ENCODE data around the gene CDH4.

The CDH4 gene

DNA sequence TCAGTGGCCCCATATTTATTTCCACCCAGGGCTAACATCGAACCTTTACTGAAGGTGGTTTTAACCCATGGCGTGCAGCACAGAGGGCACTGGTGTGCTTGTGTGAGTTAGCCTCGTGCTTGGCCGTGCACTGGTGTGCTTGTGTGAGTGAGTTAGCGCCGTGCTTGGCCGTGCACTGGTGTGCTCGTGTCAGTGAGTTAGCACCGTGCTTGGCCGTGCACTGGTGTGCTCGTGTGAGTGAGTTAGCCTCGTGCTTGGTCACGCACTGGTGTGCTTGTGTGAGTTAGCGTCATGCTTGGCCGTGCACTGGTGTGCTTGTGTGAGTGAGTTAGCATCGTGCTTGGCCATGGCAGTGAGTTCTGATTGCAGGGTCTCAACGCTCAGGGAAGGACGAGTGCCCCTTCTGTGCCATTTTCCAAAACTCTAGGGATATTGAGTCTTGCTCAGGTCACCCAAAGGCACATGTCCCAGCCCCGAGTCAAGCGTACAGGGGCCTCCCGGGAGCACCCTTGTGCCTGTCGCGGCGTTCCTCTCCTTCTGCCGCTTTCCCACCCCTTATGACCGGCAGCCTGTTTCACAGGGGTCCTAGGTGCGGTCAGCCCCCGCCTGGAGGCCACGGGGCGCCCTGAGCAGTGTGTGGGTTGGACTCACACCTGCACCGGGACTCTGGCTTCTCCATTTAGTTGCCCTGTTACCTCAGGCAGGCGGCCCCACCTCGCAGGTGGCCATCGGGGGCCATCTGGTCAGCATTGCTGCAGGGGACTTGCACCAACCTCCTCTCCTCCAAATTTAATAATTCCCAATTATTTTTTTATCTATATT, 399.1 kb downstream of the CDH4 start:
- TF ChIP-seq SIN3A (IDR thresholded peaks at IDR 0.05; ENCODE audit: borderline replicate concordance, insufficient read depth, low read length): no peak
- no peak for TF ChIP-seq FOXP2 (optimal IDR thresholded peaks at IDR 0.05; ENCODE audit: borderline replicate concordance, extremely low read depth, extremely low read length, insufficient read depth)
- TF ChIP-seq, protein P1, sequence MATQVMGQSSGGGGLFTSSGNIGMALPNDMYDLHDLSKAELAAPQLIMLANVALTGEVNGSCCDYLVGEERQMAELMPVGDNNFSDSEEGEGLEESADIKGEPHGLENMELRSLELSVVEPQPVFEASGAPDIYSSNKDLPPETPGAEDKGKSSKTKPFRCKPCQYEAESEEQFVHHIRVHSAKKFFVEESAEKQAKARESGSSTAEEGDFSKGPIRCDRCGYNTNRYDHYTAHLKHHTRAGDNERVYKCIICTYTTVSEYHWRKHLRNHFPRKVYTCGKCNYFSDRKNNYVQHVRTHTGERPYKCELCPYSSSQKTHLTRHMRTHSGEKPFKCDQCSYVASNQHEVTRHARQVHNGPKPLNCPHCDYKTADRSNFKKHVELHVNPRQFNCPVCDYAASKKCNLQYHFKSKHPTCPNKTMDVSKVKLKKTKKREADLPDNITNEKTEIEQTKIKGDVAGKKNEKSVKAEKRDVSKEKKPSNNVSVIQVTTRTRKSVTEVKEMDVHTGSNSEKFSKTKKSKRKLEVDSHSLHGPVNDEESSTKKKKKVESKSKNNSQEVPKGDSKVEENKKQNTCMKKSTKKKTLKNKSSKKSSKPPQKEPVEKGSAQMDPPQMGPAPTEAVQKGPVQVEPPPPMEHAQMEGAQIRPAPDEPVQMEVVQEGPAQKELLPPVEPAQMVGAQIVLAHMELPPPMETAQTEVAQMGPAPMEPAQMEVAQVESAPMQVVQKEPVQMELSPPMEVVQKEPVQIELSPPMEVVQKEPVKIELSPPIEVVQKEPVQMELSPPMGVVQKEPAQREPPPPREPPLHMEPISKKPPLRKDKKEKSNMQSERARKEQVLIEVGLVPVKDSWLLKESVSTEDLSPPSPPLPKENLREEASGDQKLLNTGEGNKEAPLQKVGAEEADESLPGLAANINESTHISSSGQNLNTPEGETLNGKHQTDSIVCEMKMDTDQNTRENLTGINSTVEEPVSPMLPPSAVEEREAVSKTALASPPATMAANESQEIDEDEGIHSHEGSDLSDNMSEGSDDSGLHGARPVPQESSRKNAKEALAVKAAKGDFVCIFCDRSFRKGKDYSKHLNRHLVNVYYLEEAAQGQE (IDR thresholded peaks at IDR 0.05; ENCODE audit: insufficient read depth in 1 of 2, low read depth in 2 of 2, low read length in 2 of 2): no peak
- no peak for TF ChIP-seq POLR2AphosphoS5 (IDR thresholded peaks at IDR 0.05; ENCODE audit: low read depth, low read length)
- TF ChIP-seq TAF1 (IDR thresholded peaks at IDR 0.05; ENCODE audit: borderline replicate concordance, insufficient read depth, low read length): no peak

DNA sequence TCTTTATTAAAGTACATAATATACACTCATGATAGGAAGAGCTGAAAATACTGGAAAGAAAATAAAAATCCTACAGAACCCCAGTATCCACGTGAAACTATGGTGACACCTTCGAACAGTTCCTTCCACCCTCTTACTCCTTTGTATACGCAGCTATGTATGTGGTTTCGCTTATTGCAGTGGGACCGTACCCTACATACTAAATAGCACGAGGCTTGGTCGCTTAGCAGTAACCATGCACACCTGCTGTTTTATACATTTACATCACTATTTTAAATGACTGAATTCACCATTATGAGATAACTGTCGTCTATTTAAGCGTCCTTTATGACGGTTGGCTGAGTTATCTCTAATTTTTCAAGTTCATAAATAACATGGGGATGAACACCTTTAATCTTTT, 400.1 kb downstream of the CDH4 start:
- TF ChIP-seq FOXP2 (optimal IDR thresholded peaks at IDR 0.05; ENCODE audit: borderline replicate concordance, extremely low read depth, extremely low read length, insufficient read depth): no peak
- TF ChIP-seq, protein P1 (IDR thresholded peaks at IDR 0.05; ENCODE audit: insufficient read depth in 1 of 2, low read depth in 2 of 2, low read length in 2 of 2): no peak
- no peak for TF ChIP-seq TAF1 (IDR thresholded peaks at IDR 0.05; ENCODE audit: borderline replicate concordance, insufficient read depth, low read length)
- no peak for TF ChIP-seq POLR2AphosphoS5 (IDR thresholded peaks at IDR 0.05; ENCODE audit: low read depth, low read length)
- no peak for TF ChIP-seq SIN3A (IDR thresholded peaks at IDR 0.05; ENCODE audit: borderline replicate concordance, insufficient read depth, low read length)

DNA sequence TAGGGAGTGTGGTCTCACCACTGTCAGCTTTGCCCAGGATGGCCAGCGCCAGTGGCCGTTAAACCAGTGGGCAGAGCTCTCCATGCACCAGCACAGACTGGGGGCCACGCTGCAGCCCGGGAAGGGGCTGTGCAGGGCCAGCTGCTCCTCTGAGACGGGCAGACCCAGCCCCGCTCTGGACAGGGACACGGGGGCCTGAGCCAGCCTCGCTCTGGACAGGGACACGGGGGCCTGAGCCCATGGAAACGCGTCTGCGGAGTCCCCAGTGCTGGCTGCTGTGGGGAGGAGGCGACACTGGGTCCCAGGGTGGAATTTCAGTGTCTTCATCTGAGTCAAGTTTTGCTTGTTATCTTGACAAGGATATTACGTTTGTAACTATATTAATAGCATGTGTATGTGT, 402.7 kb downstream of the CDH4 start:
- no peak for TF ChIP-seq FOXP2 (optimal IDR thresholded peaks at IDR 0.05; ENCODE audit: borderline replicate concordance, extremely low read depth, extremely low read length, insufficient read depth)
- TF ChIP-seq POLR2AphosphoS5 (IDR thresholded peaks at IDR 0.05; ENCODE audit: low read depth, low read length): no peak
- no peak for TF ChIP-seq TAF1 (IDR thresholded peaks at IDR 0.05; ENCODE audit: borderline replicate concordance, insufficient read depth, low read length)
- TF ChIP-seq, protein P1 (IDR thresholded peaks at IDR 0.05; ENCODE audit: insufficient read depth in 1 of 2, low read depth in 2 of 2, low read length in 2 of 2): no peak
- no peak for TF ChIP-seq SIN3A (IDR thresholded peaks at IDR 0.05; ENCODE audit: borderline replicate concordance, insufficient read depth, low read length)

GRCh38 chr20:61655591-61655990, 403.5 kb downstream of the CDH4 start:
- no peak for TF ChIP-seq TAF1 (IDR thresholded peaks at IDR 0.05; ENCODE audit: borderline replicate concordance, insufficient read depth, low read length)
- no peak for TF ChIP-seq SIN3A (IDR thresholded peaks at IDR 0.05; ENCODE audit: borderline replicate concordance, insufficient read depth, low read length)
- TF ChIP-seq, protein P1 (IDR thresholded peaks at IDR 0.05; ENCODE audit: insufficient read depth in 1 of 2, low read depth in 2 of 2, low read length in 2 of 2): no peak
- no peak for TF ChIP-seq POLR2AphosphoS5 (IDR thresholded peaks at IDR 0.05; ENCODE audit: low read depth, low read length)
- TF ChIP-seq FOXP2 (optimal IDR thresholded peaks at IDR 0.05; ENCODE audit: borderline replicate concordance, extremely low read depth, extremely low read length, insufficient read depth): no peak

Measured in PFSK-1 (cell line).